RWPE2 (cell line): ENCODE measurements around the gene ADAM23.
A peak's percentile ranks its signal among the peaks of the same experiment; 100 is the strongest.

ENCODE experiments used
- ATAC-seq: fragments of 200-7000 bp; cut with Tn5 transposase; 3 replicates; pipeline ENCODE4 v1.9.1; 2021; ENCODE audit warnings: low read depth
- DNase-seq: peaks from one replicate; pipeline ENCODE4 v3.0.0-alpha.2; 2020; ENCODE audit warnings: low spot score
- H3K27ac ChIP-seq: fragments of 450-650 bp; 2 replicates; pipeline ENCODE4 v1.5.1; 2017; ENCODE audit warnings: mild to moderate bottlenecking; ENCODE audit not compliant: poor library complexity, severe bottlenecking
- H3K27me3 ChIP-seq: fragments of 250-450 bp; sonication (Bioruptor Pico); 2 replicates; pipeline ENCODE4 v1.5.1; 2021; ENCODE audit warnings: mild to moderate bottlenecking, moderate library complexity; ENCODE audit not compliant: insufficient read depth, poor library complexity, severe bottlenecking
- H3K36me3 ChIP-seq: fragments of 250-450 bp; sonication (Bioruptor Pico); 2 replicates; pipeline ENCODE4 v1.5.1; 2020; ENCODE audit warnings: low read depth, mild to moderate bottlenecking, moderate library complexity
- H3K4me1 ChIP-seq: fragments of 250-450 bp; sonication (Bioruptor Pico); 2 replicates; pipeline ENCODE4 v1.5.1; 2021; ENCODE audit warnings: mild to moderate bottlenecking, moderate library complexity; ENCODE audit not compliant: insufficient read depth, poor library complexity, severe bottlenecking
- H3K4me3 ChIP-seq: fragments of 250-450 bp; sonication (Bioruptor Pico); 2 replicates; pipeline ENCODE4 v1.5.1; 2021; ENCODE audit warnings: mild to moderate bottlenecking, moderate library complexity; ENCODE audit not compliant: severe bottlenecking
- H3K9me3 ChIP-seq: fragments of 250-450 bp; sonication (Bioruptor Pico); 2 replicates; pipeline ENCODE4 v1.5.1; 2021; ENCODE audit warnings: mild to moderate bottlenecking, moderate library complexity; ENCODE audit not compliant: severe bottlenecking
- CTCF ChIP-seq: fragments of 450-650 bp; IDR thresholded peaks from one replicate; pipeline ENCODE4 v1.5.1; 2017; ENCODE audit warnings: mild to moderate bottlenecking, moderate library complexity; ENCODE audit not compliant: poor library complexity, severe bottlenecking

Gene ADAM23

GRCh38 chr2:206548383-206548782 is 105.1 kb downstream of the ADAM23 start:
- Histone ChIP-seq H3K4me3 (no peak overlapping the region), H3K27ac (no peak overlapping the region), H3K36me3 (no peaks in the 10 kb centered on the region), H3K27me3 (no peaks in the 10 kb centered on the region), H3K4me1 (no peaks in the 10 kb centered on the region), H3K9me3 (no peaks in the 10 kb centered on the region)
- TF ChIP-seq CTCF = no peak
- DNase-seq (no peak), ATAC-seq (no peak)

- no peak for DNase-seq
These were observed 112.4 kb downstream of the ADAM23 start for GRCh38 chr2:206555721-206556120.

GRCh38 chr2:206556357-206556949 is 113.1 kb downstream of the ADAM23 start:
- Histone ChIP-seq H3K36me3 (no peaks in the 10 kb centered on the region), H3K27me3 (no peaks in the 10 kb centered on the region), H3K4me3 (no peak overlapping the region), H3K9me3 (no peaks in the 10 kb centered on the region), H3K4me1 (no peaks in the 10 kb centered on the region), H3K27ac (no peak overlapping the region)
- DNase-seq (no peak), ATAC-seq (0 out of 3 replicates have a peak, but pooled peaks have one; percentile 48)
- TF ChIP-seq CTCF = peak; percentile 76

More at GRCh38 chr2:206555721-206556120, 112.4 kb downstream of the ADAM23 start:
- no peaks in the 10 kb centered on the region for H3K9me3 ChIP-seq
- no peak for ATAC-seq
- no peak overlapping the region for H3K4me3 ChIP-seq
- no peaks in the 10 kb centered on the region for H3K4me1 ChIP-seq
- H3K27me3 ChIP-seq = no peaks in the 10 kb centered on the region
- H3K27ac ChIP-seq = no peak overlapping the region
- H3K36me3 ChIP-seq = no peaks in the 10 kb centered on the region
- no peak for TF ChIP-seq CTCF

- no peak for TF ChIP-seq CTCF
These were observed 114.0 kb downstream of the ADAM23 start for GRCh38 chr2:206557321-206557720.

GRCh38 chr2:206558492-206558891 is 115.2 kb downstream of the ADAM23 start:
- no peaks in the 10 kb centered on the region for H3K27me3 ChIP-seq
- no peak overlapping the region for H3K4me3 ChIP-seq
- no peaks in the 10 kb centered on the region for H3K9me3 ChIP-seq
- H3K4me1 ChIP-seq = no peaks in the 10 kb centered on the region
- TF ChIP-seq CTCF = no peak
- DNase-seq = no peak
- no peak for ATAC-seq
- H3K27ac ChIP-seq = no peak overlapping the region
- H3K36me3 ChIP-seq = no peaks in the 10 kb centered on the region

More at GRCh38 chr2:206557321-206557720, 114.0 kb downstream of the ADAM23 start:
- H3K4me1 ChIP-seq = no peaks in the 10 kb centered on the region
- ATAC-seq (no peak), DNase-seq (no peak)
- H3K36me3 ChIP-seq = no peaks in the 10 kb centered on the region
- no peaks in the 10 kb centered on the region for H3K9me3 ChIP-seq
- no peaks in the 10 kb centered on the region for H3K27me3 ChIP-seq
- H3K27ac ChIP-seq = no peak overlapping the region
- no peak overlapping the region for H3K4me3 ChIP-seq
